ENCODE results near the gene G6PC1. TPM values are rescaled to one million over a fixed set of nuclear protein-coding genes. Genes with fewer than 3 reads are reported as not detected.
"Not testable (repeated sequence)": the region's sequence is repeated elsewhere in the genome, so short reads cannot be mapped to it uniquely, and the experiment has no call there.

The G6PC1 gene
- total and polyA plus RNA-seq, 2 donors, result 0.15 TPM; not detected in 1

GRCh38 chr17:42920922-42921321, 20.3 kb downstream of the G6PC1 start:
- H3K36me3 ChIP-seq (ENCODE audit: insufficient read depth), result no peaks in the 10 kb centered on the region
- no peak overlapping the region for H3K4me3 ChIP-seq (ENCODE audit: low read depth, low read length)
- no peak overlapping the region for H3K27ac ChIP-seq (ENCODE audit: low read depth)
- WGBS, result 37% methylated on average over 3 of the region's 3 CpGs
- DNase-seq (ENCODE audit: extremely low spot score), result peak; percentile 14
- no peaks in the 10 kb centered on the region for H3K4me1 ChIP-seq (ENCODE audit: insufficient read depth)

- 33% methylated on average over 7 of the region's 7 CpGs for WGBS
- no peak overlapping the region for H3K27ac ChIP-seq (ENCODE audit: low read depth)
- H3K4me1 ChIP-seq (ENCODE audit: insufficient read depth), result no peaks in the 10 kb centered on the region
- no peak for DNase-seq (ENCODE audit: extremely low spot score)
- H3K4me3 ChIP-seq (ENCODE audit: low read depth, low read length), result no peak overlapping the region
- H3K36me3 ChIP-seq (ENCODE audit: insufficient read depth), result no peaks in the 10 kb centered on the region
These were observed 21.7 kb downstream of the G6PC1 start for GRCh38 chr17:42922294-42922693.

- not testable (repeated sequence) for H3K4me3 ChIP-seq (ENCODE audit: low read depth, low read length); DNase-seq (ENCODE audit: extremely low spot score); H3K4me1 ChIP-seq (ENCODE audit: insufficient read depth); H3K27ac ChIP-seq (ENCODE audit: low read depth); H3K36me3 ChIP-seq (ENCODE audit: insufficient read depth)
- WGBS, result 94% methylated on average over 7 of the region's 7 CpGs
These were observed 22.9 kb downstream of the G6PC1 start for GRCh38 chr17:42923472-42923871.

GRCh38 chr17:42924891-42925290, 24.3 kb downstream of the G6PC1 start:
- H3K4me3 ChIP-seq (ENCODE audit: low read depth, low read length), result no peak overlapping the region
- no peak overlapping the region for H3K27ac ChIP-seq (ENCODE audit: low read depth)
- no peaks in the 10 kb centered on the region for H3K4me1 ChIP-seq (ENCODE audit: insufficient read depth)
- 65% methylated on average over 5 of the region's 5 CpGs for WGBS
- H3K36me3 ChIP-seq (ENCODE audit: insufficient read depth), result no peaks in the 10 kb centered on the region
- DNase-seq (ENCODE audit: extremely low spot score), result no peak

DNA sequence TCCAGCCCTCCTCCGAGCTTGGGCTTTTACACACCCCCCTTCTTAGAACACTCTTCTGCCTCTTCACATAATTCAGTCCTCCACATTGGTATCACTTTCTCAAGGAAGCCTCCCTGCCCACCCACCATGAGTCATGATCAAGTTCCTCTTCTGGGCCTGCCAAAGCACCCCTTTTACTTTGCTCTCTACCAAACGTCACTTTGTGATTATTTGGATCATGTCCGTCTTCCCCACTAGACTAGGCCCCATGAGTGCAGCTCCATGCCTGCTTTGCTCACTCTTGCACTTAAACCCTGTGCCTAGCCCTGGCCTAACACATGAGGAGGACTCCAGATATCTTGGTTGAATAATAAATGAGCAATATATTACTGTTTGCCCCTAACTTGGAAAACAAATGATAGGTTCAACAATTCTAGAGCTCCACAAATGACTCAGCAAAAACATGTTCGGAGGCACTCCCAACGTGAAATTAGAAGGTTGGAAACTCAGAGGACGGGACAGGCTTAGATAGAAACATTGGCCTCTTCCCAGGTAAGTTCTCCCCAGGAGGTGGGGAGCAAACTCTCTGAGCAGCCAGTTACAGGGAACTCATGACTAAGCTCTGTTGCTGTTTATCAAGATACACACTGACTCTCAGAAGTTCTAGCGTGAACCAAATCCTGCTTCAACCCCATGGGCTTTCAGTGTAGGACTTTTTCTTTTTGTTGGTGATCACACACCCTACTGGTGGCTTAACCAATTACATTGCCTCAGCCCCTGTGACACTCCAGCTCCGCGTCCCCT, 28.3 kb downstream of the G6PC1 start:
- Histone ChIP-seq H3K27ac (ENCODE audit: low read depth) (peak overlapping the region; percentile 78), H3K4me3 (ENCODE audit: low read depth, low read length) (no peak overlapping the region), H3K36me3 (ENCODE audit: insufficient read depth) (no peaks in the 10 kb centered on the region), H3K4me1 (ENCODE audit: insufficient read depth) (no peaks in the 10 kb centered on the region)
- peak; percentile 42 for DNase-seq (ENCODE audit: extremely low spot score)
- 23% methylated on average over 9 of the region's 9 CpGs for WGBS

- Histone ChIP-seq H3K36me3 (ENCODE audit: insufficient read depth) (no peaks in the 10 kb centered on the region), H3K27ac (ENCODE audit: low read depth) (no peak overlapping the region), H3K4me3 (ENCODE audit: low read depth, low read length) (no peak overlapping the region), H3K4me1 (ENCODE audit: insufficient read depth) (no peaks in the 10 kb centered on the region)
- DNase-seq (ENCODE audit: extremely low spot score), result no peak
- WGBS, result 91% methylated on average over 1 of the region's 1 CpG
These were observed 28.9 kb downstream of the G6PC1 start for GRCh38 chr17:42929497-42929844.

DNA sequence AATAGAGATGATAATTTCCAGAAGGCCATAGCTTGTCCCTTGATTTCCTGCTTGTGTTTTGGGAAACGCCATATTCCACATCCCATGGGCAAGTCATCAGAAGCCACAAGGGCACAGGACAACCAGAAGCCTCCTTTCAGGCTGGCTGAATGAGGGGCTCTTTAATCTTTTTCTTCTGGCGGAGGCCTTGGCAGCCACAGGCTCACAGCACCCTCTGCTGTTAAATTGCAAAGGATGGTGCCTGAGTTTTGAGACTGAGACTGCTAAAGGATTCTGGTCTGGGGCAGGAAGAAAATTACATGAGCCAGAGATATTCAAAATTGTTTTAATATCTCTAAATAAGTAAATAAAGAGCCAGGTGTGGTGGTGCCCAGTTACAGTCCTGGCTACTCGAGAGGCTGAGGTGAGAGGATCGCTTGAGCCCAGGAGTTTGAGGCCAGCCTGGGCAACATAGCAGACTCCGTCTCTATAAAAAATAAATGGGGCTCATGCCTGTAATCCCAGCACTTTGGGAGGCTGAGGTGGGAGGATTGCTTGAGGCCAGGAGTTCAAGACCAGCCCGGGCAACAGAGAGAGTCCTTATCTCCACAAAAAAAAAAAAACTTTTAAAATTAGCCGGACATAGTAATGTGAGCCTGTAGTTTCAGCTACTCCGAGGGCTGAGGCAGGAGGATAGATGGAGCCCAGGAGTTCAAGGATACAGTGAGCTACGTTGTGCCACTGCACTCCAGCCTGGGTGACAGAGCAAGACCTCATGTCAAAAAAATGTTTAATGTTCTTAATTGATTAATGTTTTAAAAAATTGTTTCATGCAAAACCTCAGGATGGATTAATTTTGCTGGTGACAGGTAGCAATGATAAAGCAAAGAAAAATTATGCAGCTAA, 37.4 kb downstream of the G6PC1 start:
- Histone ChIP-seq H3K27ac (ENCODE audit: low read depth) (no peak overlapping the region), H3K4me1 (ENCODE audit: insufficient read depth) (no peaks in the 10 kb centered on the region), H3K36me3 (ENCODE audit: insufficient read depth) (no peaks in the 10 kb centered on the region), H3K4me3 (ENCODE audit: low read depth, low read length) (no peak overlapping the region)
- WGBS, result 35% methylated on average over 9 of the region's 9 CpGs
- DNase-seq (ENCODE audit: extremely low spot score), result no peak

DNA sequence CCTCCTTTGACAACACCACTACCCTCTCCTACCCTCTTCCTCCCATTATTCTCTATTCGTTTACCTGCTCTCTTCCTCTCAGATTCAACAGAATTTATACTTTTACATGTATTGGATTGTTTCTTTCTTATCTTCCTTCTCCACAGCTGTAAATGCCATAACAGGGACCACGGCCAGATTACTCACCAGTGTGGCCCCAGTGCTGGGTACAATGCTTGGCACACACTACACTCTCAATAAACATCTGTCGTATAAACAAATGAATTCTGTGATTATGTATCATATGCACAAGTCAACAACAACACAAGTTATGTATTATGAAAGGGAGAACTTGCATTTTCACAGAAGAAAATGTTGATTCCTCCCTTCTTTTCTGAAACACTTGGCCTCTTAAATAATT, 43.6 kb downstream of the G6PC1 start:
- Histone ChIP-seq H3K36me3 (ENCODE audit: insufficient read depth) (no peaks in the 10 kb centered on the region), H3K4me3 (ENCODE audit: low read depth, low read length) (no peak overlapping the region), H3K27ac (ENCODE audit: low read depth) (no peak overlapping the region), H3K4me1 (ENCODE audit: insufficient read depth) (no peaks in the 10 kb centered on the region)
- 32% methylated on average over 3 of the region's 3 CpGs for WGBS
- no peak for DNase-seq (ENCODE audit: extremely low spot score)

DNA sequence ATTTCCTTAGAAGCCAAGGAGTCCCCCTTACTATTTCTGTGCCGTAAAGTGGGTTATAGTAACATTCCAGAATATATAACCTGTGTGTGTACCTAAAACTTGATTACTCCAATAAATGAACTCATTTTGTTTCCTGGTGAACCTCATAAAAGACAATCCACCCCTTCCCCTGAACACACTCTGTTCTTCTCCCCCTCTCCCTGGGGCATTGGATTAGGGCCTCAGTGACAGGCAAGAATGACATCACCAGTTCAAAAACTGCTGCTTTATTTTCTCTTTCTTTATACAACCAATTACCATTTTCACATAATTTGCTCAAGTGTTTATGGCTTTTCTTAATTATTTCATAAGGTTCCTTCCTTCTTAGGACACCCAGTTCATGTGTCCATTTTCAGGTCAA, 46.2 kb downstream of the G6PC1 start:
- H3K27ac ChIP-seq (ENCODE audit: low read depth), result no peak overlapping the region
- 85% methylated on average over 1 of the region's 1 CpG for WGBS
- no peak overlapping the region for H3K4me3 ChIP-seq (ENCODE audit: low read depth, low read length)
- no peaks in the 10 kb centered on the region for H3K4me1 ChIP-seq (ENCODE audit: insufficient read depth)
- H3K36me3 ChIP-seq (ENCODE audit: insufficient read depth), result peaks cover 3% of the 10 kb centered on the region
- no peak for DNase-seq (ENCODE audit: extremely low spot score)

- DNase-seq (ENCODE audit: extremely low spot score), result no peak
- Histone ChIP-seq H3K27ac (ENCODE audit: low read depth) (no peak overlapping the region), H3K4me1 (ENCODE audit: insufficient read depth) (no peaks in the 10 kb centered on the region), H3K4me3 (ENCODE audit: low read depth, low read length) (no peak overlapping the region), H3K36me3 (ENCODE audit: insufficient read depth) (peaks cover 7% of the 10 kb centered on the region)
- WGBS, result 93% methylated on average over 13 of the region's 13 CpGs
These were observed 49.6 kb downstream of the G6PC1 start for GRCh38 chr17:42950044-42950783.

Small RNA genes lying within 50 kb of the gene (small RNA-seq; reads per million reads assigned to genes)
- gene RF00561 (not detected), gene RNU6-287P (not detected)

Other genes starting within 250 kb of the G6PC1 start
- gene TUBG2, start 241.5 kb upstream of the G6PC1 start, total RNA-seq, result 17.3 TPM
- gene TUBG2, start 241.5 kb upstream of the G6PC1 start, polyA plus RNA-seq, result 38.4 TPM
- 15.7 TPM for gene PLEKHH3, start 223.8 kb upstream of the G6PC1 start, total RNA-seq
- gene PLEKHH3, start 223.8 kb upstream of the G6PC1 start, polyA plus RNA-seq, result 46.0 TPM
- gene CCR10, start 219.0 kb upstream of the G6PC1 start, total RNA-seq, result 1.6 TPM
- 3.6 TPM for gene CCR10, start 219.0 kb upstream of the G6PC1 start, polyA plus RNA-seq
- gene CNTNAP1, start 218.3 kb upstream of the G6PC1 start, total RNA-seq, result 14.6 TPM
- 20.1 TPM for gene CNTNAP1, start 218.3 kb upstream of the G6PC1 start, polyA plus RNA-seq
- gene EZH1, start 155.8 kb upstream of the G6PC1 start, total RNA-seq, result 32.9 TPM
- 40.4 TPM for gene EZH1, start 155.8 kb upstream of the G6PC1 start, polyA plus RNA-seq
- 16.0 TPM for gene RAMP2, start 139.6 kb upstream of the G6PC1 start, total RNA-seq
- gene RAMP2, start 139.6 kb upstream of the G6PC1 start, polyA plus RNA-seq, result 51.9 TPM
- 32.6 TPM for gene VPS25, start 127.3 kb upstream of the G6PC1 start, total RNA-seq
- gene VPS25, start 127.3 kb upstream of the G6PC1 start, polyA plus RNA-seq, result 71.6 TPM
- gene WNK4, start 120.2 kb upstream of the G6PC1 start, total RNA-seq, result 0.26 TPM
- gene WNK4, start 120.2 kb upstream of the G6PC1 start, polyA plus RNA-seq, result 0.23 TPM
- 57.5 TPM for gene COA3, start 102.1 kb upstream of the G6PC1 start, total RNA-seq
- gene COA3, start 102.1 kb upstream of the G6PC1 start, polyA plus RNA-seq, result 89.9 TPM
- 0.37 TPM for gene CNTD1, start 101.9 kb upstream of the G6PC1 start, total RNA-seq
- gene CNTD1, start 101.9 kb upstream of the G6PC1 start, polyA plus RNA-seq, result 0.71 TPM
- gene BECN1, start 76.5 kb upstream of the G6PC1 start, total RNA-seq, result 51.4 TPM
- gene BECN1, start 76.5 kb upstream of the G6PC1 start, polyA plus RNA-seq, result 82.7 TPM
- 31.1 TPM for gene PSME3, start 67.4 kb upstream of the G6PC1 start, total RNA-seq
- 79.7 TPM for gene PSME3, start 67.4 kb upstream of the G6PC1 start, polyA plus RNA-seq
- gene AOC2, start 56.2 kb upstream of the G6PC1 start, total RNA-seq, result 0.42 TPM
- gene AOC2, start 56.2 kb upstream of the G6PC1 start, polyA plus RNA-seq, result 2.1 TPM
- gene AOC3, start 49.6 kb upstream of the G6PC1 start, total RNA-seq, result 40.6 TPM
- gene AOC3, start 49.6 kb upstream of the G6PC1 start, polyA plus RNA-seq, result 319 TPM
- 20.6 TPM for gene AARSD1, start 63.7 kb downstream of the G6PC1 start, total RNA-seq
- gene AARSD1, start 63.7 kb downstream of the G6PC1 start, polyA plus RNA-seq, result 36.2 TPM
- gene PTGES3L, start 79.3 kb downstream of the G6PC1 start, total RNA-seq, result 6.8 TPM
- gene PTGES3L, start 79.3 kb downstream of the G6PC1 start, polyA plus RNA-seq, result 18.6 TPM
- 9.9 TPM for gene RUNDC1, start 79.8 kb downstream of the G6PC1 start, total RNA-seq
- gene RUNDC1, start 79.8 kb downstream of the G6PC1 start, polyA plus RNA-seq, result 12.3 TPM
- 1,142 TPM for gene RPL27, start 97.6 kb downstream of the G6PC1 start, total RNA-seq
- 3,115 TPM for gene RPL27, start 97.6 kb downstream of the G6PC1 start, polyA plus RNA-seq
- gene IFI35, start 106.0 kb downstream of the G6PC1 start, total RNA-seq, result 11.4 TPM
- gene IFI35, start 106.0 kb downstream of the G6PC1 start, polyA plus RNA-seq, result 34.8 TPM
- gene VAT1, start 121.6 kb downstream of the G6PC1 start, total RNA-seq, result 40.3 TPM
- gene VAT1, start 121.6 kb downstream of the G6PC1 start, polyA plus RNA-seq, result 175 TPM
- gene RND2, start 124.4 kb downstream of the G6PC1 start, total RNA-seq, result 1.6 TPM
- 1.5 TPM for gene RND2, start 124.4 kb downstream of the G6PC1 start, polyA plus RNA-seq
- 23.3 TPM for gene BRCA1, start 224.6 kb downstream of the G6PC1 start, total RNA-seq
- gene BRCA1, start 224.6 kb downstream of the G6PC1 start, polyA plus RNA-seq, result 3.5 TPM